Activated CD8-positive, alpha-beta T cell treated with anti-CD3 and anti-CD28 coated beads for 36 hours (primary cell): ENCODE results near the gene IL15. TPM values are rescaled to one million over a fixed set of nuclear protein-coding genes. Genes with fewer than 3 reads are reported as not detected.
"Not testable (repeated sequence)": the region's sequence is repeated elsewhere in the genome, so short reads cannot be mapped to it uniquely, and the experiment has no call there.

Experiments
- ATAC-seq: fragments of 200-7000 bp; cut with Tn5 transposase; one replicate; pipeline ENCODE4 v1.10.0; 2021; ENCODE audit warnings: mild to moderate bottlenecking, moderate library complexity
- CTCF ChIA-PET: fragments of 350-600 bp; sonication (Branson Sonifier 250); formaldehyde crosslinking; loops from one replicate; lab custom pipeline; 2021; ENCODE audit warnings: antibody characterized with exemption; lab: Charles Lee
- POLR2A ChIA-PET: fragments of 350-600 bp; sonication (Branson Sonifier 250); formaldehyde crosslinking; loops from one replicate; lab custom pipeline; 2021; ENCODE audit warnings: antibody characterized with exemption; lab: Charles Lee
- DNase-seq: peaks from one replicate; pipeline ENCODE4 v3.0.0-alpha.2; 2020
- H3K27ac Mint-ChIP-seq: one replicate; pipeline ENCODE4 v1.8.0; 2021; ENCODE audit warnings: mild to moderate bottlenecking, mixed read lengths
- H3K27me3 Mint-ChIP-seq: one replicate; pipeline ENCODE4 v1.8.0; 2021; ENCODE audit warnings: mixed read lengths
- H3K36me3 Mint-ChIP-seq: one replicate; pipeline ENCODE4 v1.8.0; 2021; ENCODE audit warnings: low read depth, mixed read lengths
- H3K4me1 Mint-ChIP-seq: one replicate; pipeline ENCODE4 v1.8.0; 2021; ENCODE audit warnings: low read depth, mixed read lengths
- H3K4me3 Mint-ChIP-seq: one replicate; pipeline ENCODE4 v1.8.0; 2021; ENCODE audit warnings: mild to moderate bottlenecking, moderate library complexity, mixed read lengths
- H3K9me3 Mint-ChIP-seq: one replicate; pipeline ENCODE4 v1.8.0; 2021; ENCODE audit warnings: mixed read lengths
- intact Hi-C: fragments of 100-400 bp; cut with micrococcal nuclease; formaldehyde crosslinking; loops from one replicate; pipeline ENCODE4 v1.10.0; 2022
- total RNA-seq, 2 experiments: library from RNA; stranded (reverse); gene quantifications; one replicate each; pipeline ENCODE4 v1.2.3, GENCODE V29; 2021
- TF ChIP-seq, protein P1 (sequence below): fragments of 200-600 bp; IDR thresholded peaks from one replicate; pipeline ENCODE4 v1.8.0; 2022; ENCODE audit warnings: antibody characterized with exemption, mild to moderate bottlenecking

IL15 gene
- total RNA-seq, 2 experiments from 2014 or later = 0.65 to 2.3 TPM

DNA sequence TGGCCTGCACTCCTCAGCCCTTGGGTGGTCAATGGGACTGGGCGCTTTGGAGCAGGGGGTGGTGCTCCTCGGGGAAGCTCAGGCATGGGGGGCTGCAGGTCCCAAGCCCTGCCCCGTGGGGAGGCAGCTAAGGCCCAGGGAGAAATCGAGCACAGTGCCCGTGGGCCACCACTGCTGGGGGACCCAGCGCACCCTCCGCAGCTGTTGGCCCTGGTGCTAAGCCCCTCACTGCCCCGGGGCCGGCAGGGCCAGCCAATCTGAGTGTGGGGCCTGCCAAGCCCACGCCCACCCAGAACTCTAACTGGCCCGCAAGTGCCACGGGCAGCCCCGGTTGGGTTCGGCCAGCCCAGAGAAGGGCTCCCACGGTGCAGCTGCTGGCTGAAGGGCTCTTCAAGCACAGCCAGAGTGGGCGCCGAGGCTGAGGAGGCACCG, 30.9 kb upstream of the IL15 start:
- POLR2A ChIA-PET = no interaction called here
- no peak for DNase-seq
- TF ChIP-seq, protein P1, sequence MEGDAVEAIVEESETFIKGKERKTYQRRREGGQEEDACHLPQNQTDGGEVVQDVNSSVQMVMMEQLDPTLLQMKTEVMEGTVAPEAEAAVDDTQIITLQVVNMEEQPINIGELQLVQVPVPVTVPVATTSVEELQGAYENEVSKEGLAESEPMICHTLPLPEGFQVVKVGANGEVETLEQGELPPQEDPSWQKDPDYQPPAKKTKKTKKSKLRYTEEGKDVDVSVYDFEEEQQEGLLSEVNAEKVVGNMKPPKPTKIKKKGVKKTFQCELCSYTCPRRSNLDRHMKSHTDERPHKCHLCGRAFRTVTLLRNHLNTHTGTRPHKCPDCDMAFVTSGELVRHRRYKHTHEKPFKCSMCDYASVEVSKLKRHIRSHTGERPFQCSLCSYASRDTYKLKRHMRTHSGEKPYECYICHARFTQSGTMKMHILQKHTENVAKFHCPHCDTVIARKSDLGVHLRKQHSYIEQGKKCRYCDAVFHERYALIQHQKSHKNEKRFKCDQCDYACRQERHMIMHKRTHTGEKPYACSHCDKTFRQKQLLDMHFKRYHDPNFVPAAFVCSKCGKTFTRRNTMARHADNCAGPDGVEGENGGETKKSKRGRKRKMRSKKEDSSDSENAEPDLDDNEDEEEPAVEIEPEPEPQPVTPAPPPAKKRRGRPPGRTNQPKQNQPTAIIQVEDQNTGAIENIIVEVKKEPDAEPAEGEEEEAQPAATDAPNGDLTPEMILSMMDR = no peak
- no peak for ATAC-seq
- H3K27ac Mint-ChIP-seq = no peak overlapping the region
- CTCF ChIA-PET = interaction anchor here (0.7 kb wide), 1 partner anchor 12 kb away, joined by 3 read pairs; no protein-coding TSS in a partner anchor
- no peaks in the 10 kb centered on the region for H3K36me3 Mint-ChIP-seq
- intact Hi-C loops = no loop called here
- H3K4me3 Mint-ChIP-seq = no peak overlapping the region
- H3K27me3 Mint-ChIP-seq = peaks cover 8% of the 10 kb centered on the region
- H3K9me3 Mint-ChIP-seq = no peaks in the 10 kb centered on the region
- H3K4me1 Mint-ChIP-seq = peaks cover 2% of the 10 kb centered on the region

DNA sequence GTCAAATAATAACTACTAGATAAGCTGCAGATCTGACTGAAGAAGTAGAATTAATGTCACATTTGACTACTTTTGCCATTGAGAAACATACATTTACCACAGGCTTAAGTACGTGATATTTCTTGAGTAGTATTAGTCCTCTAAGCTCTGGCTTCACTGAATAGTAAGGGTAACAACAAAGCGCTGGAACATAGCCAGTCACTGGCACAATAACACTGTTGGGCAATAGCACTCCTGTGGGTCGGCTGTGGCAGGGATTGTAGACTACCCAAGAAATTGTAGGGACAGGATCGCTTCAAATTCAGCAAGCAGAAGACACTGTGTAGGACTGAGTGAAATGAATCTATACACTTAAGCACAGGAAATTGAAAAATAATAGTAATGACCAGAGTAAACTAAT, 27.1 kb upstream of the IL15 start:
- Mint-ChIP-seq H3K27me3 (peaks cover 8% of the 10 kb centered on the region), H3K36me3 (no peaks in the 10 kb centered on the region), H3K4me3 (no peak overlapping the region), H3K9me3 (no peaks in the 10 kb centered on the region), H3K4me1 (peaks cover 2% of the 10 kb centered on the region), H3K27ac (no peak overlapping the region)
- ChIA-PET CTCF (no interaction called here), POLR2A (no interaction called here)
- intact Hi-C loops = no loop called here
- ATAC-seq (no peak), DNase-seq (no peak)
- TF ChIP-seq, protein P1 = no peak

DNA sequence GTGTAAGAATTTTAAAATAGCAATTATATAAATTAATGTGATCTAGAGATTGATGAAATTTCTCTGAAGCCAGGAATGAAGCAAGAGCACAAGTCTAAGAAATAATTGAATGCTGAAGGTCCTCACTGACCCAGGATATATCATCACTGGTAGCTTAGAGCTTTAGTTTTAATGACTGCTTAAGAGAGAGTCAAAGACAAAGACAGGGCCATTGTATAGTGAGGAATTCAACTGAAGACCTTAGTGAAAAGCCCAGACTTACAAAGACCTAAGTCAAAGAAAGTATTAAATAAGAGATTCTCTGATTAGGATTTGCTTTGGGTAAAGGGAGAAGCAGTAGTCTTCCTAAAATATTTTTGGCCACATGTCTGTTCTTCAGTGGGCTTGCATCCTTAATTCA, 26.0 kb upstream of the IL15 start:
- no peak for ATAC-seq
- H3K9me3 Mint-ChIP-seq = no peaks in the 10 kb centered on the region
- H3K4me1 Mint-ChIP-seq = no peaks in the 10 kb centered on the region
- intact Hi-C loops = no loop called here
- TF ChIP-seq, protein P1 = no peak
- CTCF ChIA-PET = no interaction called here
- no peak overlapping the region for H3K4me3 Mint-ChIP-seq
- no peak for DNase-seq
- no peak overlapping the region for H3K27ac Mint-ChIP-seq
- H3K27me3 Mint-ChIP-seq = peaks cover 6% of the 10 kb centered on the region
- POLR2A ChIA-PET = no interaction called here
- no peaks in the 10 kb centered on the region for H3K36me3 Mint-ChIP-seq

DNA sequence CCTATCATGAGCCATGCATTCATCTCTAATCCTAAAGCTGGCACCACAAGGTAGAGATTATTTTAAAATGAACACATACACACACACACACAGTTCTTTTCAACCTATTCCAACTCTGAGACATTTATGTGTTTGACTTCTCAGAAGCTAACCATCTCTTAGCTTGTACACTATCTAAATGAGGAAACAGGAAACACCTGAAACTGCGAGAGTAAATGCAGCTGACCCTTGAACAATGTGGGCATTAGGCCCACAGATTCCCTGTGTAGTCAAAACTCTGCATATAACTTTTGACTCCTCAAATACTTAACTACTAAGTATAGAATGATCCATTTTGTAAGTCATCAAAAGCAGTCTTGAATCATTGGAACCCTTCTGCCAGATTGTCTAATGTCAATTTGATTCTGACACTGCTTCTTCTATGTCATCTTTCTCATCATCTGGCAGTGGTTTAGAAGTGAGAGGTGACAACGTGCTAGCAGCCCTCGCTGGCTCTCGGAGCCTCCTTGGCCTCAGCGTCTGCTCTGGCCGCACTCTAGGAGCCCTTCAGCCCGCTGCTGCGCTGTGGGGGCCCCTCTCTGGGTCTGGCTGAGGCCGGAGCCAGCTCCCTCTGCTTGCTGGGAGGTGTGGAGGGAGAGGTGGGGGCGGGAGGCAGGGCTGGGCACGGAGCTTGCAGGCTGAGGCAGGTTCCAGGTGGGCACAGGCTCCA, 21.4 kb upstream of the IL15 start:
- TF ChIP-seq, protein P1 = no peak
- intact Hi-C loops = no loop called here
- DNase-seq = no peak
- H3K4me1 Mint-ChIP-seq = no peaks in the 10 kb centered on the region
- no peak for ATAC-seq
- H3K36me3 Mint-ChIP-seq = no peaks in the 10 kb centered on the region
- ChIA-PET CTCF (no interaction called here), POLR2A (no interaction called here)
- H3K27me3 Mint-ChIP-seq = peaks cover 2% of the 10 kb centered on the region
- H3K4me3 Mint-ChIP-seq = no peak overlapping the region
- no peak overlapping the region for H3K27ac Mint-ChIP-seq
- H3K9me3 Mint-ChIP-seq = peaks cover 3% of the 10 kb centered on the region

DNA sequence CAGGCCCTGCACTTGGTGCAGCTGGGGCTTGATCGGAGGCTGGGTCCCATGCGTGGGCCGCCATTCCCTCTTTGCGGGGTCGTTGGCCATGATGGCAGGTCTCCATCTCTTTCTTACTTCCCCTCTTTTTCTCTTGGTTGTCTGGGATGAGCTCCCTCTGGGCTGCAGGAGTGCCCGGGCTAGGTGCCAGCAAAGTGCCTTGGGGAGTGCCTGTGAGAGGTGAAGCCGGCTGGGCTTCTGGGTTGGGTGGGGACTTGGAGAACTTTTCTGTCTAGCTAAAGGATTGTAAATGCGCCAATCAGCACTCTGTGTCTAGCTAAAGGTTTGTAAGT, 20.8 kb upstream of the IL15 start:
- intact Hi-C loops, H3K4me3 Mint-ChIP-seq, DNase-seq, CTCF ChIA-PET, ATAC-seq, POLR2A ChIA-PET, H3K27ac Mint-ChIP-seq, H3K36me3 Mint-ChIP-seq, H3K27me3 Mint-ChIP-seq, H3K4me1 Mint-ChIP-seq, H3K9me3 Mint-ChIP-seq: not testable (repeated sequence)
